HG03045 (cell line): Measurements from ENCODE around the gene SYNJ1.
"Not testable (repeated sequence)": the region's sequence is repeated elsewhere in the genome, so short reads cannot be mapped to it uniquely, and the experiment has no call there.

Experiments used
- ATAC-seq: cut with Tn5 transposase; IDR thresholded peaks from one replicate; pipeline ENCODE4 v1.9.1; 2021; ENCODE audit warnings: mild to moderate bottlenecking, moderate library complexity; ENCODE audit not compliant: unreplicated experiment

Gene SYNJ1, protein sequence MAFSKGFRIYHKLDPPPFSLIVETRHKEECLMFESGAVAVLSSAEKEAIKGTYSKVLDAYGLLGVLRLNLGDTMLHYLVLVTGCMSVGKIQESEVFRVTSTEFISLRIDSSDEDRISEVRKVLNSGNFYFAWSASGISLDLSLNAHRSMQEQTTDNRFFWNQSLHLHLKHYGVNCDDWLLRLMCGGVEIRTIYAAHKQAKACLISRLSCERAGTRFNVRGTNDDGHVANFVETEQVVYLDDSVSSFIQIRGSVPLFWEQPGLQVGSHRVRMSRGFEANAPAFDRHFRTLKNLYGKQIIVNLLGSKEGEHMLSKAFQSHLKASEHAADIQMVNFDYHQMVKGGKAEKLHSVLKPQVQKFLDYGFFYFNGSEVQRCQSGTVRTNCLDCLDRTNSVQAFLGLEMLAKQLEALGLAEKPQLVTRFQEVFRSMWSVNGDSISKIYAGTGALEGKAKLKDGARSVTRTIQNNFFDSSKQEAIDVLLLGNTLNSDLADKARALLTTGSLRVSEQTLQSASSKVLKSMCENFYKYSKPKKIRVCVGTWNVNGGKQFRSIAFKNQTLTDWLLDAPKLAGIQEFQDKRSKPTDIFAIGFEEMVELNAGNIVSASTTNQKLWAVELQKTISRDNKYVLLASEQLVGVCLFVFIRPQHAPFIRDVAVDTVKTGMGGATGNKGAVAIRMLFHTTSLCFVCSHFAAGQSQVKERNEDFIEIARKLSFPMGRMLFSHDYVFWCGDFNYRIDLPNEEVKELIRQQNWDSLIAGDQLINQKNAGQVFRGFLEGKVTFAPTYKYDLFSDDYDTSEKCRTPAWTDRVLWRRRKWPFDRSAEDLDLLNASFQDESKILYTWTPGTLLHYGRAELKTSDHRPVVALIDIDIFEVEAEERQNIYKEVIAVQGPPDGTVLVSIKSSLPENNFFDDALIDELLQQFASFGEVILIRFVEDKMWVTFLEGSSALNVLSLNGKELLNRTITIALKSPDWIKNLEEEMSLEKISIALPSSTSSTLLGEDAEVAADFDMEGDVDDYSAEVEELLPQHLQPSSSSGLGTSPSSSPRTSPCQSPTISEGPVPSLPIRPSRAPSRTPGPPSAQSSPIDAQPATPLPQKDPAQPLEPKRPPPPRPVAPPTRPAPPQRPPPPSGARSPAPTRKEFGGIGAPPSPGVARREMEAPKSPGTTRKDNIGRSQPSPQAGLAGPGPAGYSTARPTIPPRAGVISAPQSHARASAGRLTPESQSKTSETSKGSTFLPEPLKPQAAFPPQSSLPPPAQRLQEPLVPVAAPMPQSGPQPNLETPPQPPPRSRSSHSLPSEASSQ (N-terminal part only)

DNA sequence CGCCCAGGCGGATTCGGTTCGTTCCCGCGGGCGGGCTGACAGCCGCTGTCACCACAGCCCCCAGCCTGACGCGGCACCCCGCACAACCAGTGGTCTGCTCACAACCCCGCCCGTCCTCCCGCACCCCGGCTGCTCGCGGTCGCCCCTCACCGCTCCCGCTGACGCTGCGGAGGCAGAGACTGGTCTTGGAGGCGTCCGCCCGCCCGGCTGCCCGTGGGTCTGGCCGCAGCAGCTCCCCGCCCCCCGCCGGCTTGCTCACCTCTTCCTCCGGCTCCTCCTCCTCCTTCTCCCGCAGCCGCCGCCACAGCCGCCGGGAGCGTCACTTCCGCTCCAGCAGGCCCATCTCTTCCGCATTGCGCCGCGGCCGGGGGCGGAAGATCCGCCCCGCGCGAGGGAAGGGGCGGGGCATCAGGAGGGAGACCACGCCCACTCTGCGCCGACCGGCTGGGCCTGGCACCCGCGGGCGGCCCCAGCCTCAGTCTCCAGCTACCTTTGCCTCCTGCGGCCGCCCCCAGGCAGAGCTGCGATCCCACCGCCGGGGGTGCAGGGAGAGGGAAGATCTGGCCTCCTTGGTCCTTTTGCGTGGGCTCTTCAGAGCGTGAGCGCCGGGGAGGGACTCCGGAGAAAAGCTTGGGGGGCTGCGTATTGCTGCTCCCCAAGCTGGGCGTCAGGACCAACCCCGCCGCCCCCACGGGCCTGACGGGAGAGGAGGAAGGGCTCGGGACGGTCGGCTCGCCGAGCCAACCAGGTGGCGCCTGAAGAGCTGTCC lies at the start of gene SYNJ1:
TSS of gene SYNJ1 (minus strand) at position 327 of the 769 bp plus-strand sequence. CDS start 1,118 bp downstream, outside the sequence.
- ATAC-seq: peak; percentile 93

DNA sequence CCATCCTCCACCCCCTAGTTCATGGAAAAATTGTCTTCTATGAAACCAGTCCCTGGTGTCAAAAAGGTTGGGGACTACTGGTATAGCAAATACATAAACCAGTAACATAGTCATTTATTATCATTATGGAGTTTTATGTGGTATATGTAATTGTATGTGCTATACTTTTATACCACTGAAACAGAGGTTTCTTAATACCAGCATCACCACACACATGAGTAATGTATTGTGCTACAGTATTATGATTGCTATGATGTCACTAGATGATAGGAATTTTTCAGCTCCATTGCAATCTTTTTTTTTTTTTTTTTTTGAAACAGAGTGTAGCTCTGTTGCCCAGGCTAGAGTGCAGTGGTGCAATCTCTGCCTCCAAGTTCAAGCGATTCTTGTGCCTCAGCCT lies 49.5 kb upstream of the SYNJ1 start:
- ATAC-seq: no peak

DNA sequence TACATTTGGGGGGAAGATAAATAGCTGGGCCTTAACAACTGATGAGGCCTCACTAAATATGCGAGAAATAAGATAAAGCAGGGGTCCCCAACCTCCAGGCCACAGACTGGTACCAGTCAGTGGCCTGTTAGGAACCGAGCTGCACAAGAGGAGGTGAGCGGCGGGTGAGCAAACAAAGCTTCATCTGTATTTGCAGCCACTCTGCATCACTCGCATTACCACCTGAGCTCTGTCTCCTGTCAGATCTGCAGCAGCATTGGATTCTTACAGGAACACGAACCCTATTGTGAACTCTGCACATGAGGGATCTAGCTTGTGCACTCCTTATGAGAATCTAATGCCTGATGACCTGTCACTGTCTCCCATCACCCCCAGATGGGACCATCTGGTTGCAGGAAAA lies 48.9 kb upstream of the SYNJ1 start:
- ATAC-seq: no peak

DNA sequence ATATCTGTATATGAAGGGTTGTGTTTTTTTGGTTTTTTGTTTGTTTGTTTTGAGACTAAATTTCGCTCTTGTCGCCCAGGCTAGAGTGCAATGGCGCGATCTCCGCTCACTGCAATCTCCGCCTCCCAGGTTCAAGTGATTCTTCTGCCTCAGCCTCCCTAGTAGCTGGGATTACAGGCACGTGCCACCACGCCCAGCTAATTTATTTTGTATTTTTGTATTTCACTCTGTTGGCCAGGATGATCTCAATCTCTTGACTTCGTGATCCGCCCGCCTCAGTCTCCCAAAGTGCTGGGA lies 45.2 kb upstream of the SYNJ1 start:
- not testable (repeated sequence) for ATAC-seq

DNA sequence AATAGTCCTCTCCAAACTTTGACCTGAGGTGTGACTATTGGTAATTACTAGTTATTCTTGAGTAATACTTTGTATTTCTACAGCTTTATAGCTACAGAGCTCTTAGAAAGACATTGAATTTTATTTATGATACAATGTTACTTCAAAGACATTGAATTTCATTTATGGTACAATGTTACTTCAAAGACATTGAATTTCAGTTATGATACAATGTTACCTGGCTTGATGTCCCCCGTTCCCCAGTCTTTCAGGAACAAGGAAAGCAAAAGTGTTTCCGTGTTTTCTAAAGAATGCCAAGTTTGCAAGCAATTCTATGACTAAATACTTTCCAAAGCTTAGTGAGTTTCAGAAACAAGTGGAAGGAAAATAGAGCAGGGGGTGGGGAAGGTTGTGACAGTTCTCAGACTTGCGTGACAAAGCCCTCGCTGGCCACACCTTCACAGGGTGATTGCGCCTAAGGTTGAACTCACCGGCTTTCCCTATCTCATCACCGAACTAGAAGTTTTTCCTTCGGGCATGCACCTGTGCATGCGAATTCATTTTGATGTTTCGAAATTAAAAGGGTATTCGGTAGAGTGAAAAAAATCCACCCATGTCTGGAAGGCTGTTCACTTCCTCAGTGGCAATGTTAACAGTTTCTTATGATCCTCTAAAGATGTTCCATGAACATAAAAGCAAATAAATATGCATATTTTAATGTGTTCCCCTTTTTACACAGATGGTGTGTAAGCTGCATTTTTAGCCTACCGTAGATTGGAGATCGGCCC lies 44.7 kb upstream of the SYNJ1 start:
- ATAC-seq: peak; percentile 20

DNA sequence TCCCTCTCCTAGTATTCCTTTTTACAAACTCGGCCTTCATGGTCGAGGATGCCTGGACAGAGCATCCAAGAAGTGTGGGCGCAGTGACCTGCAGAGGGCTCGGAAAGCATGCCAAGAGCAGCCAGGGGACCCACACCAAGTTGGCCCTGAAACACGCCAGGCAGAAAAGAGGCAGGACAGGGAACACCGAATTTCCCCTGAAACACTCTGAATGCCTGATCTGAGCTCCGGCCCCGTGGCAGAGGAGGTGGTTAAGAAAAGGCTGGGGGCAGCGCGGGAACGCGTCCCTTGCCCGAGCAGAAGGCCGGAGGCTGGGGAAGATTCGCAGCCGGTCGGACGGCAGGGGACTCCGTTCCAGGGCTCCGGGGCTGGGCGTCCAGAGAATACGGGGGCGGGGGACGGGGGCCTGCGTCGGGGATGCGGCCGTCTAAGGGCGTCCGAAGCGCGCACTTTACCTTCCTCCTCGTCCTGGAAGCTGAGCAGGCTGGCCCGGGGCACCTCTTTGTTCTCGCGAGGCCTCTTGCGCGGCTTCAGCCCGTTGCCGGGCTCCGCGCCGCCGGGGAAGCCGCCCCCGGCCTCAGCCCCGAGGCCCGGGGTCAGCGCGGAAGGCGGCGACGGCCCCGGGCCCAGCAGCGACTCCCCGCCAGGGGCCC lies 43.2 kb upstream of the SYNJ1 start:
- ATAC-seq: peak; percentile 44

DNA sequence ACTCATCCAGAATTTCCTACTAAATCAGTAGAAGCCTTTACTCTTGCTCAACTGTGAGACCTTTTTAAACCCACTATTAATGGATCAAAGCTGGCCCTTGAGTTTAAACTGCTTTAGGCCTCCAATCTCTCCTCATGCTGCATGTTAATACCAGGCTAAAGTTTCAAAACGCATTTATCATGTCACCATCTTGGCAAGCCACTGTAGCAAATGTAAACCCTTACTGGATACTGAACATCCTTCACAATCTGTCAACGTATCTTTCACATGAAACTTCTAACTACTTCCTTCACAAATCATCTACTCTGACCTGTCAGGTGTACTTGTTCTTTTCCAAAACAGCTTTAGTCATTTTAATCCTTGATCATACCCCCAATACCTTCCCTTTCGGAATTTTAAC lies 40.7 kb upstream of the SYNJ1 start:
- no peak for ATAC-seq

DNA sequence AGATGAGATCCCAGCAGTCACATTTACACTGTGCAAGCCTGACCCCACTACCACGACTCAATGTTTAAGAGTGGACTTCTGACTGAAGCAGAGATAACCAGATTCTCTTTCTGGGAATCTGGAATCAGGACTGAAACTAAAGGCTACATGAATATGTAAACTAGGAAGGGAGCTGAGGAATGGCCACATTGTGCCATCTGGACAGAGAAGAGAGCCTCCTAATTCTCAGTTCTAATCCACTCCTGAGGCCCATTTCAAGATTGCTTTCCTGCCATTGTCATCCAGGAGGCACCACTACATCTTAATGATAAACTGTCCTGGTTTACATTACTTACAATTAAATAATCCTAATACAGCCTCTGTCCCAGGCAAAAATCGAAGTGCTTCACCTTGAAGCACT lies 37.2 kb upstream of the SYNJ1 start:
- ATAC-seq: no peak

DNA sequence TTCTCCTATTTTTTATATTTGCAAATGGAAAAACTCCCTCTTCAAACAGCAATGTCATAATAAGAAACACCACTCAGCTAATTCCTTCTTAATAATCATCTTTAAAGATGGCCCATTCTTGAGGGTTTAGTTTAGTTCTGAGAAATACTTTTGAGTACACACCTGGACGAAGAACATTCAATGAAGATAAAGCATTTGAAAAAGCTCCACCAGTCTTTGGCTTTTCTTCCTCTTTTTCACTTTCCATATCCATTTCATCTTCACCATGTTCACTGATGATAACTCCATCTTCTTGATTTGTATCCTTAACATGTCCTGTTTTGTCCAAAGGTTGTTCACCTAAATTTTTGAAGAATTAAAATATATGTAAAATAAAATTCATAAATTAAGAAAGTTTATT lies 36.4 kb upstream of the SYNJ1 start:
- ATAC-seq: no peak

DNA sequence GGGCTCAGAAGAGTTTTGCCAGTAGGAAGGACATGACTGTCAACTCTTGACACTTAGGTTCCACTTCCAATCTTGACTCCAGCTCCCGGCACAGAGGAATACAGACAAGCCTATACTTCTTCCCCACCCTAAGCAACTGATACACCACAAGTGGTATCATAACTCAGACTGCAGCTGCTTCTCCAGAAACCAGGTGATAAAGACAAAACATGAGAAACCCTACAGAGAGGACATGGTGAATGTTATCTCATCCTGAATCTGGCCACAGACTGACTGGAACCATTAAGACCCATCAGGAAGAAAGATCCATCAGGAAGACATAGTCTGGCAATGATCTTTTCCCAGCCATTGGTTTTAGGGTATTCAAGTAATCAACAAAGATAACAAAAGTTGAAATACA lies 30.0 kb upstream of the SYNJ1 start:
- ATAC-seq: no peak

DNA sequence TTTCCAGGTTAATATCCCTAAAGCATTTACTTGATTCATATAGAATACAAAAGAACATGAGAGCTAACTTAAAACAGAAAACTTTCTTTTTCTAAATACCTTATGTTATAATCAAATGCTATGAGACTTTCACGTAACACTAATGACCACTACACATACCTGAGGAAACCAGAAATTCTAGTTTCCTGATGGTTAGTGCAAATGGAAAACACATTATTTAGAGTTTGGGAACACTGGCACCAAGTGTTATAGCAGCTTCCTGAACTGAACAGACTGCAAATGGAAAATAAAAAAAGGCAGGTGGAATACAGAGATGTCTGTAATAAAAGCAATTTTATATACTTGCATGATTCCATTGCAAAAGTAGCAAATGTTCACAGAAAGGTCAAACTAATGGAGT lies 28.3 kb upstream of the SYNJ1 start:
- ATAC-seq: no peak

DNA sequence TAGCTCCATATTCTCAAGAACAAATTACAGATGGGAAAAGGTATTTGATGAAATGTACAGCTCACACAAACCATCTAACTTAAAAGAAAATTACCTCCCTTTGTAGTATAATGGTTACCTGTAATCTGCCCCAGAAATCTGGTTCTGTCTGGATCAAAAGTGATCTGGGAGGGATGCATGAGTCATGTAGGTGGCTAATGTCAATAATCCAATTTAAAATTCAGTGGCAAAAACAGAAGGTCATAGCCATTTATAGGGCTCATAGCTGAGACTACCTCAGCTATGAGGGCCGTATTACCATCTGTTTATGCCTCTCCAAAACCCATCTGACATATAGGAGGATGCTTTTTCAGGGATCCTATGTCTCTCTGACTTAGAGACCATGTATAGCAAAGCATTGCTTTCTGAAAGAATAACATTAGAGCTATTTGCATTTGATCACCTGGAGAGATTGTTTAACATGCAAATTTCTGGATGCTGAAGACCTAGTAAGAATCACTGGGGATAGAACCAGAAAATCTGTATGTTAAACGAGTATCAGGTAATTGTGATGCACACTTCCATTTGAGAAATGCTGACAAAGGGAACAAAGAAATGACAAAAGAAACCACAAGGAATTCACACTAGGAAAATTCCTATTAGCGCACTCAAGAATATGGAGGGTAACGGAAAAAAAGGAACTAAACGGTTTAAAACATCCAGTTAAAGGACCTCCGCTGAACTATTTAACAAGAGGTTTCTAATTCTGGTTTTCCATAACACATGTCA lies 26.2 kb upstream of the SYNJ1 start:
- no peak for ATAC-seq

DNA sequence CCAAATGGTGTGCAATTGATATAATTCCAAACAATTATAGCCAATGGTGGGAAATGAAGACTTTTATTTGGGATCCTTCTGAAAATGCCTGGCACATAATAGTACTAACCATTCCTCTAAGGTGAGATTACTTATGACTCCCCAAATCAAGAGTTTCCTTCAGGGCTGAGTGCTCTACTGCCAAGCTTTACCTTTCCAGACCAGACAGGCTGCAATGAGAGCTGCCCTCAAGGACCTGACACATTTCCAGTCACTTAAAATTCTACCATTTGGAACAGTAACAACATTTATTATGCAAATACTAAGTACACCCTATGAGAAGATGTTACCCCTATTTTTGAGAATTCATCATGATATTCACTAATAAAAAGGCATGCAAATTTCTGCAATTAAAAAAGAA lies 22.6 kb upstream of the SYNJ1 start:
- no peak for ATAC-seq

DNA sequence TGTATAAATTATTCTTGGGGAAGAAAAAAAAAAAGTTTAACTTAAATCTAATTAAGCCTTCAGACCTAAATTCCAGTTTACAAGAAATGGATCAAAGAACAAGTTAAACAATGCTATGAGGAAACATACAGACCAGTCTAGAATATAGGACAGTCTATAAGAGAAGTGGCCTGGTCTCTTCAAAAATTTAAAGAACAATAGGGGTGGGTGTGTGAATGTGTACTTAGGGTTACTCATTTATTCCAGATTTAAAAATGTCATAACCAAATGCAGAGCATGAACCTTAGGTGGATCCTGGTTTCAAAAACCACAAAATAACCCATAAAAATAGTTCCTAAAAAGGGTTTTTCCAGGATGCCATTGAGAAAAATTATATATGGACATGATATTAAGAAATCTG lies 21.8 kb upstream of the SYNJ1 start:
- ATAC-seq: no peak

DNA sequence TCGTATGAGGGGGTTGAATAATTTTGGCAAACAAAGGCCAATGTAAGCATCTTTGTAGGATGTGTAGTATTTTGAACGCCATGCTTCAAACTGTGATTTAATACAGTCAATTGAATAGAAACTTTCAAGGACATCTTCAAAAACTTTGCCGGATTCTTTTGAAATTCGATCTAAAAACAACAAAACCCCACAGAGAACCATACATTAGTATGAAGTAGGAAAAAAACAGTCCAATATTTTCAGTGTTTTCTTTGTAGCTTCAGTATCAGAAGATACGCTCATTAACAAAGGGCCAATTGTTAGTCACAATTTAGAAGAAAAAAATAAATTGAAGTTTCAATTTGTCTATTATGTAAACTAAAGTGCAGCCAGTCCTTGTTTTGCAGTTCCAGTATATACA lies 20.7 kb upstream of the SYNJ1 start:
- ATAC-seq: no peak

DNA sequence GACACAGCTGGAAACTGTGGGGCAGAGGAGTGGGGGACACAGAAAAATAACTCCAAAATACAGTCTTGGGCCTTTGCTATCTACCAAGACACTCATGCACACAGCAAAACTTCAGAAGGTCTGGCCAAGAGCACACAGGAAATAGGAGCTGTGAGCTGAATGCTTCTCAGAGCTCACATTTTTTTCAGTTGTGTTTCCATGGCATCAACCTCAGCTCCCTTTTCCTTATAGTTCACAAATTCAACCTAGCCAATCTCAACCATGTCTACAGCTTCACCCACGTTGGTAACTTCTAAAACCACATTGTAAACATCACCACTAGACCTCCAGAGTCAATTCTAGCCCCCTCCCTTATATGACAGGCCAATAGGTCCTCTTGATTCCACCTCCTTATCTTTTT lies 19.6 kb upstream of the SYNJ1 start:
- no peak for ATAC-seq

DNA sequence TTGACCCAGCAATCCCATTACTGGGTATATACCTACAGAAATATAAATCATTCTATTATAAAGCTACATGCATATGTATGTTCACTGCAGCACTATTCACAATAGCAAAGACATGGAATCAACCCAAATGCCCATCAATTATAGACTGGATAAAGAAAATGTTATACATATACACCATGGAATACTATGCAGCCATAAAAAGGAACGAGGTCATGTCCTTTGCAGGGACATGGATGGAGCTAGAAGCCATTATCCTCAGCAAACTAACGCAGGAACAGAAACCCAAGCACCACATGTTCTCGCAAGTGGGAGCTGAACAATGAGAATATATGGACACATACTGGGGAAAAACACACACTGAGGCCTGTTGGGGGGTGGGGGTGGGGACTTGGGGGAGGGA lies 18.9 kb upstream of the SYNJ1 start:
- ATAC-seq: not testable (repeated sequence)

DNA sequence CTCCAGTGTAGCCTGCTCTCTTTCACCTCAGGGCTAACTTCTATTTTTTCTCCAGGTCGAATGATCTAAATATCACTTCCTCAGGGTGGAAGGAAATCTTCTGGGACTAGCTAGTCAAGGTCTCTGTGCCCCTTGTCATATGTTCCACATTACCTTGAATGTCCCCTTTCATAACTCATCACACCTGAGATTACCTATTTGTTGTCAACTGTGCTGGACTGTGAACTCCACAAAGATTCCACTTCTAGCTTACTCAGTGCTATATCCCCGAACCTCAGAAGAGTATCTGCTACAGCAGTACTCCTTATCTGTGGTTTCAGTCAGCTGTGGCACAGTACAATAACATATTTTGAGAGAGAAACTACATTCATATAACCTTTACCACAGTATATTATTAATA lies 14.6 kb upstream of the SYNJ1 start:
- ATAC-seq: no peak

DNA sequence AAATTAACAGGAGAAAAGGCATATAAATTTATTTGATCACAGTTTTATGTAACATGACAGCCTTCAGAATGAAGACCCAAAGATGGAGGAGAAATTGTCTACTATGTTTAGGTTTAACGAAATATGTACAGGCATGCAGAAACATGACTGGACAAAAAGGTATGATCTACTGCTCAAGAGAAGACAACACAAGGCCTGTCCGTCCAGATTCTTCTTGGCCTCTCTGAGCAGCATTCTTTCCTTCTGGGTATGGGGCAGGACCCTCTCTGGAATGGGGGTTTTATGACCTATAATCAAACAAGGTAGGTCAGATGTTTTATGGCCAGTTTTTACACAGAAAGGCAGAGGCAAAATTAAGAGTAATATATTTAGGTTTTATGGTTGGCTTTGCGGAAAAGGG lies 13.5 kb upstream of the SYNJ1 start:
- ATAC-seq: no peak
